Measurements from ENCODE around the gene NID1.

NID1 gene

DNA sequence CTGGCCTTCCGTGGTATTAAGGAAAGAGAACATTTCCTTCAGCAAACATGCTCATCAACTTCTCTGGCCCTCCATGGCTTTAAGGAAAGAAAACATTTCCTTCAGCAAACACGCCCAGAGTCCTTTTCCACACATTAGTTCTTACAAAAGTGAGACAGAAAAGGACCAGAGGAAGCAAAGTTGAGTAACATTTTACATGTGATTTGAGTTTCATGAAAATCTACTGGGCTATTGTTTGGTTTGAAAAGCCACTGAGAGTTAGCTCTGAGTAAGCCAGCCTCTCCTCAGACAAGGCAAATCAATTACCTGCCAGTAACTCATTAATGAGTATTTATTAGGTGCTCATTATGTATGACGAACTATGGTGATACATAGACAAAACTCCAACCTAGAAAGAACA is 78.0 kb downstream of the NID1 start:
- TF ChIP-seq, protein P1, sequence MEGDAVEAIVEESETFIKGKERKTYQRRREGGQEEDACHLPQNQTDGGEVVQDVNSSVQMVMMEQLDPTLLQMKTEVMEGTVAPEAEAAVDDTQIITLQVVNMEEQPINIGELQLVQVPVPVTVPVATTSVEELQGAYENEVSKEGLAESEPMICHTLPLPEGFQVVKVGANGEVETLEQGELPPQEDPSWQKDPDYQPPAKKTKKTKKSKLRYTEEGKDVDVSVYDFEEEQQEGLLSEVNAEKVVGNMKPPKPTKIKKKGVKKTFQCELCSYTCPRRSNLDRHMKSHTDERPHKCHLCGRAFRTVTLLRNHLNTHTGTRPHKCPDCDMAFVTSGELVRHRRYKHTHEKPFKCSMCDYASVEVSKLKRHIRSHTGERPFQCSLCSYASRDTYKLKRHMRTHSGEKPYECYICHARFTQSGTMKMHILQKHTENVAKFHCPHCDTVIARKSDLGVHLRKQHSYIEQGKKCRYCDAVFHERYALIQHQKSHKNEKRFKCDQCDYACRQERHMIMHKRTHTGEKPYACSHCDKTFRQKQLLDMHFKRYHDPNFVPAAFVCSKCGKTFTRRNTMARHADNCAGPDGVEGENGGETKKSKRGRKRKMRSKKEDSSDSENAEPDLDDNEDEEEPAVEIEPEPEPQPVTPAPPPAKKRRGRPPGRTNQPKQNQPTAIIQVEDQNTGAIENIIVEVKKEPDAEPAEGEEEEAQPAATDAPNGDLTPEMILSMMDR (IDR thresholded peaks at IDR 0.05), result no peak
- H3K36me3 Mint-ChIP-seq (ENCODE audit: low read depth), result peaks cover 63% of the 10 kb centered on the region
- no peak overlapping the region for H3K27ac Mint-ChIP-seq

DNA sequence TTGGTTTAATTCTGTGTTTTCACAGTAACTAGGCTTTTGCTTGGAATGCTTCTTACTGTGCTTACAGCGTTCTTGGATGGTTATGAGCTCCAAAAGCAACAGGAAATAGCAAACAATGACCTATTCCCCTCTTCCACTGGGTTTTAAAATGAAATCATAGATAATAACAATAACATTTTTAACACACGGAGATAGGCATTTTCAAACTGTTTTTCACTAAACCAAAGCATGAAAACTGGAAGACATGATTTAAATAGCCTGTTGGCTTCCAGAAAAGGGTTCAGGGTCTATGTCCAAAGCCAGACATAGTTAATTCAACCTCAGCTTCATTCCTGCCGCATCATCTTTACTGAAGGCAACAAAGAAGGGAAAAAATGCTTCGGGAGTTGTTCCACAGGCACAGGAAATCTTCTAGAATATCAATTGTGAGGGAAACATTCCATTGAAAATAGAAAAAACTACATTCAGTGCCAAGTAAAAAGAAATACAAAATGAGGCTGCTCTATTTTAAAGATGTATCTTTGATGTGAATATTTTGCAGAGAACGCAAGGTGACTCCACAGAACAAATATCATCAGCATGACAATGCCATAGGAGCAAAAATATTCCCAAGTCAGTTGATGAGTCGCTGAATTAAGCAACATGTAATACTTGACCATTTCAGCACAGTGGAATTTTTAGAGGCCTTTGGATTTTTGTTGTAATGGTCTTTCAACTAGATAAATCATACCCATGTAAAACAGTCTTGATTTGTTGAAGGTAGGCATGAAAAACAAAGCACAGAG is 80.7 kb downstream of the NID1 start:
- H3K27ac Mint-ChIP-seq, result no peak overlapping the region
- TF ChIP-seq, protein P1 (IDR thresholded peaks at IDR 0.05), result no peak
- peaks cover 20% of the 10 kb centered on the region for H3K9me3 Mint-ChIP-seq
- no peak for DNase-seq
- peaks cover 61% of the 10 kb centered on the region for H3K36me3 Mint-ChIP-seq (ENCODE audit: low read depth)
- no peaks in the 10 kb centered on the region for H3K27me3 Mint-ChIP-seq (ENCODE audit: low read depth, poor library complexity)
- H3K4me1 Mint-ChIP-seq, result no peaks in the 10 kb centered on the region
- H3K4me3 Mint-ChIP-seq, result no peak overlapping the region

More for the DNA sequence above, 78.0 kb downstream of the NID1 start:
- Mint-ChIP-seq H3K27me3 (ENCODE audit: low read depth, poor library complexity) (peaks cover 2% of the 10 kb centered on the region), H3K4me1 (no peaks in the 10 kb centered on the region), H3K9me3 (peaks cover 40% of the 10 kb centered on the region), H3K4me3 (no peak overlapping the region)
- no peak for DNase-seq

DNA sequence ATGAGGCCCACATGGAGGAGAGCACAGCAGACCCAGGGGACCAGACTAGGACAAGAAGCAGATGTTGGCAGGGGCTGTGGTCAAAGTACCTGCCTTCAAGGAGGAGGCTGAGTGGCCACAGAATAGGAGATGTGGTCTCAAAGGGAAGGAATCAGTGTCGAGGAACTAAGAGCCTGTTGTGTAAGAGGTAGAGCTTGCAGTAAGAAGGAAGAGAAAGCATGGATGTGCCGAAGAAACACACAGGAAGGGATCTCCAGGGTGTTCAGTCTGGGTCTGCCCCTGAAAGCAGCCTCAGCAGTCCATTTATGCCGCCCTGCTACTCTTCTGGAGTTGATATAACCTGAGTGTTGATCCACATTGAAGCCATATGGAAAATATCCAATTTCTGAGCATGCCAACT is 83.9 kb downstream of the NID1 start:
- no peaks in the 10 kb centered on the region for H3K9me3 Mint-ChIP-seq
- H3K4me3 Mint-ChIP-seq, result no peak overlapping the region
- peaks cover 70% of the 10 kb centered on the region for H3K36me3 Mint-ChIP-seq (ENCODE audit: low read depth)
- TF ChIP-seq, protein P1 (IDR thresholded peaks at IDR 0.05), result no peak
- DNase-seq, result no peak
- no peaks in the 10 kb centered on the region for H3K4me1 Mint-ChIP-seq
- no peaks in the 10 kb centered on the region for H3K27me3 Mint-ChIP-seq (ENCODE audit: low read depth, poor library complexity)
- peak overlapping the region; percentile 3 for H3K27ac Mint-ChIP-seq

DNA sequence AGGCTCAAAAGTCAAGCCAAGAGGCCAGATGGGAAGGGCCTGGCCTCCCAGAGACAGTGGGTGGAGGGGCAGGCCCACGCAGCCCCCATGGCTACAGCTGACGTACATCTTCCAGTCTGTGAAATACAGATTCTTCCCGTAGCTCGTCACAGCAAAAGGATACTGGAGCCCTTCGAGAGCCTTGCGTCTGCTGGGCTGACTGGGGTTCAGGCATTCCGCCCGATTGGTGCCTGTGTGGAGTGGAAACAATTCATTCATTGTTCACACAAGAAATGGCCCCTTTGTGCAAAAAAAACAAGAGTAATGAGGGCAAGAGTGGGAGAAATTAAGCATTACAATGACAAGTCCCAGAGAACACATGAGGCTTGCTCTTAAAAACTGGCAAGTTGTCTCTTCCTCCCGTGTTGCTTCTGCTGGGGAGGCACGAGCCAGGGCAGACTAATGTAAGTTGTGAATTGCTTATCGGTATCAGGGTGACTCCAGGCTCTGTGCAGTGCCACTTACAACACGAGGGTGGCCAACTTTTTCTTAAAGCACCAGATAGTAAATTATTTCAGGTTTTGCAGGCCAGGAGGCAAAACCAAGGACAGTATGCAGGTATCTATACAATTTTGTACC is 85.1 kb downstream of the NID1 start:
- peaks cover 66% of the 10 kb centered on the region for H3K36me3 Mint-ChIP-seq (ENCODE audit: low read depth)
- no peak overlapping the region for H3K4me3 Mint-ChIP-seq
- no peak for DNase-seq
- H3K9me3 Mint-ChIP-seq, result no peaks in the 10 kb centered on the region
- no peaks in the 10 kb centered on the region for H3K4me1 Mint-ChIP-seq
- H3K27me3 Mint-ChIP-seq (ENCODE audit: low read depth, poor library complexity), result no peaks in the 10 kb centered on the region
- peak overlapping the region; percentile 36 for H3K27ac Mint-ChIP-seq
- TF ChIP-seq, protein P1 (IDR thresholded peaks at IDR 0.05), result no peak

DNA sequence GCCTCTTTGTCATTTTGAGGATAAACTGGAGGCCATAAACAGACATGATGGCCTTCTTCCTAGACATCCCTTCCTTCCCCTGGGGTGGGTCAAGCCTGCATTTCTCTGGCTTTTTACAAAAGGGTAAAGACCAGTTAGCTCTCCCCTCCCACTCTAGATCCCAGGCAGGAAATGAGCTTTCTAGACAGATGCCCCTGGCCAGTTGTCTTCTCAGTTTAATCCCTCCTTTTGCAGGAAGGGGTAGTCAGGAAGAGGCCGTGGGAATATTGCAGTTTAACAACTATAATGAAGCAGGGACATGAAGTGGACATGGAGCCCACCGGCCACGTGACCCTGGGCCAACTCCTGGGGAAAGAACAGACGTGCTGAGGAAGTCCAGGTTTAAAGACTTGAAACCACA is 85.7 kb downstream of the NID1 start:
- no peak for DNase-seq
- Mint-ChIP-seq H3K4me3 (no peak overlapping the region), H3K9me3 (no peaks in the 10 kb centered on the region), H3K27ac (peak overlapping the region; percentile 26), H3K4me1 (no peaks in the 10 kb centered on the region), H3K27me3 (ENCODE audit: low read depth, poor library complexity) (no peaks in the 10 kb centered on the region), H3K36me3 (ENCODE audit: low read depth) (peaks cover 66% of the 10 kb centered on the region)
- TF ChIP-seq, protein P1 (IDR thresholded peaks at IDR 0.05), result no peak

Data from nephron progenitor cell (in vitro differentiated cells).